ENCODE results near the gene CLOCK. TPM values are rescaled to one million over a fixed set of nuclear protein-coding genes. Genes with fewer than 3 reads are reported as not detected.

CLOCK gene
- total and polyA plus RNA-seq, 2 of the 8 experiments (the other 6 are each of a cell fraction or from before 2014, with no cell fraction given): 7.7 to 24.2 TPM

- Histone ChIP-seq H3K79me2 (ENCODE audit: control insufficient read depth in 1 of 2, insufficient read depth in 2 of 2, low read length in 2 of 2) (no peaks in the 10 kb centered on the region), H3K4me1 (replicated peaks in 1 of 4; ENCODE audit: control insufficient read depth in 3 of 4, insufficient read depth in 4 of 4, low read length in 3 of 4) (peaks cover 0 to 4% (median 0%) of the 10 kb centered on the region in 4 experiments; a peak in 2 of 7 replicates), H2BK5ac (ENCODE audit: low read depth, low read length) (no peak overlapping the region), H4K91ac (replicated peaks; ENCODE audit: insufficient read length, low read length) (no peak overlapping the region), H2BK120ac (replicated peaks; ENCODE audit: low read depth, low read length) (no peak overlapping the region), H3K27ac (ENCODE audit: low read depth, low read length) (no peak overlapping the region), H3K56ac (replicated peaks; ENCODE audit: insufficient read length, low read depth, low read length) (no peak overlapping the region), H2BK20ac (ENCODE audit: low read length) (no peak overlapping the region), H4K8ac (ENCODE audit: extremely low read depth, insufficient read depth, low read length) (no peak overlapping the region), H3K18ac (ENCODE audit: extremely low read depth, low read length) (no peak overlapping the region), H4K5ac (ENCODE audit: insufficient read length, low read depth, low read length) (no peak overlapping the region), H2AFZ (ENCODE audit: low read length) (no peak overlapping the region), H3K4ac (replicated peaks; ENCODE audit: insufficient read length, low read depth, low read length) (no peak overlapping the region), H4K20me1 (replicated peaks in 1 of 2; ENCODE audit: control insufficient read depth in 1 of 2, insufficient read depth in 2 of 2, low read length in 2 of 2) (no peaks in the 10 kb centered on the region), H2BK12ac (ENCODE audit: low read depth, low read length) (no peak overlapping the region), H3K79me1 (ENCODE audit: low read depth, low read length) (no peaks in the 10 kb centered on the region), H2AK5ac (ENCODE audit: low read depth, low read length) (no peak overlapping the region), H3K9ac (replicated peaks in 1 of 4; ENCODE audit: extremely low read depth in 1 of 4, low read depth in 3 of 4, low read length in 3 of 4) (no peak overlapping the region), H3K27me3 (replicated peaks in 1 of 4; ENCODE audit: control insufficient read depth in 3 of 4, extremely low read depth in 1 of 4, insufficient read depth in 3 of 4, low read length in 3 of 4) (no peaks in the 10 kb centered on the region), H3K23ac (ENCODE audit: insufficient read length) (no peak overlapping the region), H3K36me3 (ENCODE audit: control insufficient read depth in 2 of 4, insufficient read depth in 4 of 4, low read length in 3 of 4) (no peaks in the 10 kb centered on the region), H2BK15ac (ENCODE audit: low read length) (no peak overlapping the region), H3K4me2 (ENCODE audit: insufficient read depth in 1 of 2, low read depth in 2 of 2, low read length in 2 of 2) (no peak overlapping the region), H3K23me2 (ENCODE audit: low read depth, low read length) (no peaks in the 10 kb centered on the region), H3K14ac (ENCODE audit: insufficient read length) (no peak overlapping the region), H3K9me3 (ENCODE audit: insufficient read depth in 2 of 2, low read depth in 1 of 2, low read length in 1 of 2) (no peaks in the 10 kb centered on the region; a peak in 1 of 4 replicates), H3K4me3 (ENCODE audit: extremely low read depth in 1 of 4, insufficient read depth in 2 of 4, low read depth in 3 of 4, low read length in 4 of 4) (no peak overlapping the region)
- no peak for TF ChIP-seq SP2 (IDR thresholded peaks at IDR 0.05; ENCODE audit: low read length)
- no peak for TF ChIP-seq KDM4A (IDR thresholded peaks at IDR 0.05; ENCODE audit: low read depth, low read length, severe bottlenecking)
- TF ChIP-seq RFX5 (IDR thresholded peaks at IDR 0.05; ENCODE audit: borderline replicate concordance, low read depth, low read length): no peak
- TF ChIP-seq KDM1A (IDR thresholded peaks at IDR 0.05; ENCODE audit: borderline replicate concordance, low read length): no peak
- DNase-seq (ENCODE audit: low read depth in 1 of 2, low spot score in 2 of 2) (no peak), FAIRE-seq (no peak)
- WGBS, 2 experiments (ENCODE audit: extremely low coverage in 1 of 2, insufficient coverage in 1 of 2, insufficient read length in 1 of 2, insufficient replicate concordance in 2 of 2, low coverage in 1 of 2, low lambda C conversion rate in 2 of 2, missing lambda C conversion rate in 1 of 2): 100% methylated on average over 1 of the region's 1 CpG; no CpG with 5 or more reads in 1 of the 2 experiments
- ChIA-PET POLR2A (ENCODE audit: partially characterized antibody) (no interaction called here), CTCF (ENCODE audit: partially characterized antibody) (no interaction called here)
Measured at GRCh38 chr4:55568905-55569504, 22.3 kb upstream of the CLOCK start.

Data from H1 (cell line).